Prostate gland (tissue), 2 donors: ENCODE results near the gene USP50. TPM values are rescaled to one million over a fixed set of nuclear protein-coding genes. Genes with fewer than 3 reads are reported as not detected.

Experiments
- DNase-seq: peaks from one replicate; pipeline ENCODE4 v3.0.0-alpha.2; 2019; ENCODE audit warnings: low spot score
- H3K27ac ChIP-seq, 2 donors: fragments of 200-600 bp; sonication (generic); 2 replicates each; pipeline ENCODE4 v1.5.1; 2017 to 2019
- H3K27me3 ChIP-seq: fragments of 200-600 bp; sonication (generic); replicated peaks from 2 replicates; pipeline ENCODE4 v1.5.1; 2019; ENCODE audit not compliant: insufficient read depth
- H3K36me3 ChIP-seq, 2 donors: fragments of 200-600 bp; sonication (generic); 1 replicate in 1 of 2; 2 replicates in 1 of 2; pipeline versions ENCODE4 v1.5.1 to v1.8.1; 2017 to 2019
- H3K4me1 ChIP-seq: fragments of 200-600 bp; sonication (generic); replicated peaks from 2 replicates; pipeline ENCODE4 v1.5.1; 2019
- H3K4me3 ChIP-seq, 2 donors: fragments of 200-600 bp; sonication (generic); 2 replicates each; pipeline ENCODE4 v1.5.1; 2017 to 2019
- H3K9me3 ChIP-seq: fragments of 200-600 bp; sonication (generic); 2 replicates; pipeline ENCODE4 v1.5.1; 2017
- CTCF ChIP-seq, 4 experiments: fragments of 200-600 bp in 2 of 4; fragments of 450-650 bp in 2 of 4; sonication (generic) in 2 of 4; IDR thresholded peaks; 1 replicate in 3 of 4; 2 replicates in 1 of 4; pipeline ENCODE4 v1.5.1; 2016 to 2019; ENCODE audit warnings: antibody characterized with exemption in 4 of 4, mild to moderate bottlenecking in 2 of 4, moderate library complexity in 2 of 4
- POLR2A ChIP-seq: fragments of 450-650 bp; IDR thresholded peaks from one replicate; pipeline ENCODE4 v1.6.1; 2016; ENCODE audit warnings: antibody characterized with exemption, mild to moderate bottlenecking
- POLR2AphosphoS5 ChIP-seq: sonication (generic); formaldehyde crosslinking; IDR thresholded peaks from one replicate; pipeline ENCODE4 v1.6.1; 2017; ENCODE audit warnings: antibody characterized with exemption
- WGBS: methylation state at CpG from one replicate; pipeline ENCODE4 v1.1.5; 2018; 5-methylcytosine and 5-hydroxymethylcytosine counted together
- intact Hi-C: fragments of 100-400 bp; cut with DNase I; formaldehyde crosslinking; loops from one replicate; pipeline ENCODE4 v1.14.2; 2022
- total RNA-seq, 2 donors: library from RNA; depleted of rRNA; stranded (reverse); fragments of >200 nt; gene quantifications; one replicate each; pipeline ENCODE4 v1.1.0, GENCODE V29; 2016

USP50 gene
- total RNA-seq, 2 donors from 2014 or later, result 3.5 TPM; not detected in 1

GRCh38 chr15:50485389-50485788 lies 61.1 kb downstream of the USP50 start:
- H3K27me3 ChIP-seq, result no peaks in the 10 kb centered on the region
- intact Hi-C loops, result no loop called here
- no peaks in the 10 kb centered on the region for H3K9me3 ChIP-seq
- 97% methylated on average over 3 of the region's 3 CpGs for WGBS
- no peaks in the 10 kb centered on the region for H3K4me1 ChIP-seq
- H3K4me3 ChIP-seq, result no peak overlapping the region
- H3K27ac ChIP-seq, result no peak overlapping the region
- TF ChIP-seq POLR2A, result no peak
- no peak for TF ChIP-seq CTCF (IDR thresholded peaks at IDR 0.05)
- no peak for TF ChIP-seq POLR2AphosphoS5
- no peak for DNase-seq
- H3K36me3 ChIP-seq, result no peaks in the 10 kb centered on the region

GRCh38 chr15:50484781-50485180 lies 61.7 kb downstream of the USP50 start:
- TF ChIP-seq POLR2A (no peak), POLR2AphosphoS5 (no peak), CTCF (IDR thresholded peaks at IDR 0.05) (no peak)
- WGBS, result 98% methylated on average over 1 of the region's 1 CpG
- Histone ChIP-seq H3K36me3 (no peaks in the 10 kb centered on the region), H3K9me3 (no peaks in the 10 kb centered on the region), H3K4me3 (no peak overlapping the region), H3K4me1 (no peaks in the 10 kb centered on the region), H3K27me3 (no peaks in the 10 kb centered on the region), H3K27ac (no peak overlapping the region)
- no peak for DNase-seq
- intact Hi-C loops, result no loop called here

GRCh38 chr15:50476143-50476542 lies 70.3 kb downstream of the USP50 start:
- H3K4me3 ChIP-seq, result no peak overlapping the region
- TF ChIP-seq POLR2AphosphoS5, result no peak
- no peak for TF ChIP-seq CTCF (IDR thresholded peaks at IDR 0.05)
- no peak for TF ChIP-seq POLR2A
- intact Hi-C loops, result no loop called here
- no peaks in the 10 kb centered on the region for H3K36me3 ChIP-seq
- DNase-seq, result no peak
- no peaks in the 10 kb centered on the region for H3K27me3 ChIP-seq
- no peaks in the 10 kb centered on the region for H3K9me3 ChIP-seq
- H3K4me1 ChIP-seq, result no peaks in the 10 kb centered on the region
- no peak overlapping the region for H3K27ac ChIP-seq
- 95% methylated on average over 12 of the region's 12 CpGs for WGBS

- WGBS, result 97% methylated on average over 2 of the region's 2 CpGs
- Histone ChIP-seq H3K4me3 (no peak overlapping the region), H3K9me3 (no peaks in the 10 kb centered on the region), H3K36me3 (no peaks in the 10 kb centered on the region), H3K27ac (no peak overlapping the region), H3K27me3 (no peaks in the 10 kb centered on the region), H3K4me1 (no peaks in the 10 kb centered on the region)
- intact Hi-C loops, result no loop called here
- DNase-seq, result no peak
- no peak for TF ChIP-seq CTCF (IDR thresholded peaks at IDR 0.05)
Observed at GRCh38 chr15:50471072-50471471, 75.4 kb downstream of the USP50 start.

GRCh38 chr15:50463423-50464358 lies 82.8 kb downstream of the USP50 start:
- Histone ChIP-seq H3K27me3 (no peaks in the 10 kb centered on the region), H3K4me1 (no peaks in the 10 kb centered on the region), H3K4me3 (no peak overlapping the region), H3K9me3 (no peaks in the 10 kb centered on the region), H3K27ac (no peak overlapping the region), H3K36me3 (no peaks in the 10 kb centered on the region)
- no peak for TF ChIP-seq POLR2AphosphoS5
- no peak for TF ChIP-seq CTCF (IDR thresholded peaks at IDR 0.05)
- no peak for TF ChIP-seq POLR2A
- no peak for DNase-seq
- intact Hi-C loops, result no loop called here
- 53% methylated on average over 2 of the region's 2 CpGs for WGBS
